GM18861 (cell line): Measurements from ENCODE around the gene PAWR.
"Not testable (repeated sequence)": the region's sequence is repeated elsewhere in the genome, so short reads cannot be mapped to it uniquely, and the experiment has no call there.

Source experiments
- ATAC-seq: cut with Tn5 transposase; IDR thresholded peaks from one replicate; pipeline ENCODE4 v1.9.1; 2021; ENCODE audit not compliant: unreplicated experiment

The PAWR gene

DNA sequence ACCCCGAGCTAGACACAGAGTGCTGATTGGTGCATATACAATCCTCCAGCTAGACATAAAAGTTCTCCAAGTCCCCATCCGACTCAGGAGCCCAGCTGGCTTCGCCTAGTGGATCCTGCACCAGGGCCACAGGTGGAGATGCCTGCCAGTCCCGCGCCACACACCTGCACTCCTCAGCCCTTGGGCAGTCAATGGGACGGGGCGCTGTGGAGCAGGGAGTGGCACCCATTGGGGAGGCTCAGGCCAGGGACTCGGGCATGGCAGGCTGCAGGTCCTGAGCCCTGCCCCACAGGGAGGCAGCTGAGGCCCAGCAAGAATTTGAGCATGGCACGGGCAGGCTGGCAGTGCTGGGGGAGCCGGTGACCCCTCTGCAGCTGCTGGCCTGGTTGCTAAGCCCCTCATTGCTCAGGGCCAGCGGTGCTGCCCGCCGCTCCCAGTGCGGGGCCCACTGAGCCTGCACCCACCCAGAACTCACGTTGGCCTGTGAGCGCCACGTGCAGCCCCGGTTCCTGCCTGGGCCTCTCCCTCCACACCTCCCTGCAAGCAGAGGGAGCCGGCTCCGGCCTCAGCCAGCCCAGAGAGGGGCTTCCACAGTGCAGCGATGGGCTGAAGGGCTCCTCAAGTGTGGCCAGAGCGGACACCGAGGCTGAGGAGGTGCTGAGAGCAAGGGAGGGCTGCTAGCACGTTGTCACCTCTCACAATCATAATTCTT, 136.7 kb downstream of the PAWR start:
- ATAC-seq, result no peak

DNA sequence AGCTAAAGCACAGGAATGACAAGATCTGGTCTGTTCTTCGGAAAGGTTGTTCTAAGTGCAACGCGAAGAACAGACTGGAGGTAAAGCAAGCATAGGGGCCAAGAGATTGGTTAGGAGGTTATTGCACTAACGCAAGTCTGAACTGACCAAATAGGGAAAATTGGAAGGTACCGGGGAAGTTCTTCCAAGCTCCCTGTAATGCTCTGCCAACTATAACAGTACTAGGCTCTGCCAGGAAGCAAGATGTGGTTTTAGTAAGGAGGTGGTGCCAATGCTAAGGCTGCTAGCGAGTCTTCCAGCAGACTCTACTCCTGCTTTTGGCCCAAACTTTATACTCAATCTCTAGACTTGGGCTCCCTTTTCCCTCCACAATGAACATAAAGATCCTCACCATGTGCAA, 138.6 kb downstream of the PAWR start:
- no peak for ATAC-seq

DNA sequence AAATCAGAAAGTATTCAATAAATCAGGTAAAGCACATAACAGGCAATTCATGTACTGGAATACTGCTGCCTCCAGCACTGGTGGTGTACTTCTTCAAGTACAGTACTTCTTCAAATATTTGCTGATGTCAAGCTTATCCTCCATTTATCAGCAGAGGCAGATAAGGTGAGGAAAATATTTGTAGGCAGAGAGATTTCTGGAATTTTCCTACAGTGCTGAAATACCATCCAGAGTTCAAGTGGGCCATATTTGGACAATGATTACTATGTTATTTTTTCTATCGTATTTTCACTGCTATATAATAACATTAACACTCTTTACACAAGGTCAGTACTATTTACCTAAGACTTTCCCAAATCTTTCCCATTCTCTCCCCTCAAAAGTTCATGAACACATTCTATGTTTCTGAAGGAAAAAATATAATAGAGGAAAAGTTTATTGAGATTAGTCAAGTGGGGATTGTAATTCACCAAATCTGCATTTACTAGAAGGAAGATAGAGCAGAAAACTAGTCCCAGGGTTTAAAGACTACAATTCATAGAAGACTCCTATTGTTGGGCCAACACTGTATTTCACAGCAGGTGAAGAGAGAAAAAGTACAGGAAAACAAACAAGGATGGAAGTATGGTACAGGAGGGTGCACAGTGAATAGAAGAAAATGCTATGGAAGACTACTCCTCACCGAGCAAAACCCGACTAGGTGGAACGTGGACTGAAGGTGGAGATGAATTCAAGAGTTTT, 141.1 kb downstream of the PAWR start:
- ATAC-seq, result no peak

DNA sequence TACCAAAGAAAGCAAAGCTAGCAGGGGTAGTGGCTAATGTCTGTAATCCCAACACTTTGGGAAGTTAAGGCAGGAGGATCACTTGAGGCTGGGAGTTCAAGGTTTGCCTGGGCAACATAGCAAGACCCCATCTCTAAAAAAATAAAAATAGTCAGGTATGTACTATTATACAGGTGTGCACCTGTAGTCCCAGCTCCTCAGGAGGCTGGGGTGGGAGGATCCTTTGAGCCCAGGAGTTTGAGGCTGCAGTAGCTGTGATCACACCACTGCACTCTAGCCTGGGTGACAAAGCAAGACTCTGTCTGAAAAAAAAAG, 142.2 kb downstream of the PAWR start:
- no peak for ATAC-seq

DNA sequence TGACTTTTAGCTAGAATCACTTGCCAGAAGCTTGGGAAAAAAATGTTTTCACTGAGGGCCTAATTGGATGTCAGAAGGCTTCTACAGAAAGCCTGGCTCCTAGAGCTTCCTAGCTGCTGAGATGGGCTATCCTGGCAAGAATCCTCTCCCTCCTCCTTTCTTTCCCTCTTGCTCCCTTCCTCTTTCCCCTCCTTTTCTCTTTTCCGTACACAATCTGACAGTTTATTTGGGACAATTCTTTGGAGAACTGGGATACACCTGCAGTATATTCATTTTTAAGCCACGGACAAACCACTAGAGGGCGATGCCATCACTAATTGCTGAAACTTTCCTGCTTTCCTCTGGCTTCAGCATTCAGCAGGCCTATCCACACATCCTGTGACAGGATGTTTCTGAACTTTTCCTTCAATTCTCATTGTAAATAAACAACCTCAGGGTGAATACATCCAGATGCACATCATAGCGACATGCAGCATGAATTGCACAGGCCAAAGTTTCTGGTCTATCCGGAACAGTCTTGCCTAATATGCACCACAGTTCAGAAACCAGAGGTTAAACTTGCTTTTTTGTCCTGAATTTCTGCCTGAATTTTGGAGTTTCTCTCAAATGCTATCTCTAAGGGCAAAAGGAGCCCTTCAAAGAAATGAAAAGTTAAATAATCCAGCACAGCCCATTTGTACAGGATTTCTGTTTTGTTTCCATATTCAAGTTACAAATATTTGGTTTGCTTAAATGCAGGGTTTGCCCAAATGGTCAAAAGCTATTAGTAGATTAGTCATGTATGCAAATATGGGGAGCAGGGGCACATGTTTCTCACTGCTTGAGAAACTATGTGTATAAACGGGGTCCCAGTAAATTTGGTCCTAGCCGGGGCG, 142.8 kb downstream of the PAWR start:
- peak; percentile 67 for ATAC-seq

DNA sequence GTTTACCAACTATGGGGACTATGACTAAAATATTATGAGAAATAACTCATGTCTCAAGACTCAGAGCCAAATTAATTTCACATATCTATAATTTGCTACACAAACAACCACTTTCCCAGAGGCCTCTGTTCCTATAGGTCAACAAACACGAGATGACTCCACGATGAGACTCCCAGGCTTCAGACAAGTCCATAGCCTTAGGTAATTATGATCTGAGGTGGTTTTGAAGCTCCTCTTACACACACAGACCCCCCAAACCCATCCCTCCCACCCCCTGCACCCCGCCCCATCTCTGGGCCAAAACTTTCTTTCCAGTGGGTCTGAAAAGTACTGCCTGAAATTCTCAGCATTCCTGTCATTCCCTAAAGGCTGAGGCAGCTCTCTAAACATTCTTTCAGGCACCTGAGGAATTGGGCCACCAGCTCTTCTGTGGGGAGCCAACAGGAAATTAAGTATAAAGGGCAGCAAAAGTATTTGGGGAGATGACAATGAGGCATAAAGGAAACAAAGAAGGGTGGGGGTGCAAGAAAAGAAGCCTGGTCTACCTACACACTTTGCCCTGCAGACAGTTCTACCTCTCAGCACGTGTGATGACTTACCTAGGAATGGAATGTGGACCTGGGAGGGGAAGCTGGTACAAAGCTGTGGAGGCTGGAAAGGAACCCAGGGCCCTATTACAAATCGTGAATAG, 143.6 kb downstream of the PAWR start:
- ATAC-seq, result no peak

DNA sequence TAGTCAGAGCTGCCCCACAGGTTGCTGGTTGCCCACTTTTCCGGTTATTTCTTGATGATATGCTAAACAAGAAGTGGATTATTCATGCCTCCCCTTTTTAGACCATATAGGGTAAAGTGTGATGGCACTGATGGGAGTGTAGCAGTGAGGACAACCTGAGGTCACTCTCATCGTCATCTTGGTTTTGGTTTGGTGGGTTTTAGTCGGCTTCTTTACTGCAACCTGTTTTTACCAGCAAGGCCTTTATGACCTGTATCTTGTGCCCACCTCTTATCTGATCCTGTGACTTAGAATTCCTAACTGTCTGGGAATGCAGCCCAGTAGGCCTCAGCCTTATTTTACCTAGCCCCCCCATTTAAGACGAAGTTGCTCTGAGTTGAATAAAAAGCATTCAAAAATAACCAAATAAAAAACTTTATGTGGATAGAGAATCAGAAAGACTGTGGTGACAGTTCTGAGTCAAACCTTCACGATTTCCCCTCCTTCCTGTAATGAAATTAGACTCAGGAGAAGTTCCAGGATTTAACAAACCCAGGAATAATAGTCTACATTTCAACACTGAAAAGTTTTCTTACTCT, 144.2 kb downstream of the PAWR start:
- ATAC-seq, result no peak

DNA sequence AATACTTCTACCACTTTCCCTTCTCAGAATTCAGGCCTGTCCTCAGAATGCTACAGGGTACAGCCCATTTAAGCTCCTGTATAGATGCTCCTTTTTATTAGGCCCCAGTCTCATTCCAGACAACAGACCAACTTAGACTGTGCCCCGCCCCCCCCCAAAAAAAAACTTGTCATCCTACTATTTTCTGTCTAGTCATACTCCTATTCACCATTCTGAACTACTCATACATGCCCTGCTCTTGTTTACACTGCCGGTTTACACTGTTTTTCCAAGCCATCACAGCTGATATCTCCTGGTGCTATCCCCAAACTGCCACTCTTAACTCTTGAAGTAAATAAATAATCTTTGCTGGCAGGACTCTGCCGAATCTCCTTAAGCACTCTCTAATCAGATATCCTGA, 146.3 kb downstream of the PAWR start:
- ATAC-seq, result not testable (repeated sequence)

DNA sequence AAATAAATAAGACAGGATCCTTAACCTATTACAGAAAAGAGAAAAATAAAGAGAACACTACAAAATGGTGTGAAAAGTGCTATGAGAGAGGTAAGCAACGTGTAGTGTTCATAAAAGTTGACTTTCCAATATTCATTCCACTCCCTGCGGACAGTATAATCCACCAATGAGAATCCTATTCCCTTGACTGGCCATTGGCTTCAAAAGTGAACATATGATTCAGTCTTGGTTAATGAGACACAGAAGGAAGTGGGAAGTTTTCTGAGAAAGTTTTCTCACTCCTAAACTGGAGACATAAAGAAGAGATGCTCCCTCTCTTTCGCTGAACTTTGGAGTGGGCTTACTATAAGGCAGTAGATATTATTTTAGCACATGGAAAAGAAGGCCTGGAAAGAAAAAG, 153.1 kb downstream of the PAWR start:
- no peak for ATAC-seq

DNA sequence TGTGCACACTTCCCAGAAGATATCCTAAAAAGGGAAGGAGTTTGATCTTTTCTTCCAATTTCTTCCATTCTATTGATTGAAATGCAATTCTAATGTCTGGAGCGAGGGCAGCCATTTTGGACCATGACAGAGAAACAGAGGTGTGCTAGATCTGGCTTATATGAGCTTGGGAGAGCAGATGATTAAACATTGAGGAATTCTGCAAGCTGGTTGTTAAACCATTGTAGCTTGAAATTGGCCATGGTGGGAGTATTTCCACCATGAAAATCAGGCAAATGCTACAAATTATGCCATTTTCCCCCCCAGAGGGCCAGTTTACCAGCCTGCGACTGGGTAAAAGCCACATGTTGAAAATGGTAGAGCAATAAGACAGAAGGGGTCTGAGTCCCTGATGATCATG, 155.0 kb downstream of the PAWR start:
- no peak for ATAC-seq
